A549 treated with AZD9567 at 1 μM for 4 hours (cell line): Measurements from ENCODE around the gene CHODL. TPM values are rescaled to one million over a fixed set of nuclear protein-coding genes. Genes with fewer than 3 reads are reported as not detected.

Experiments
- total RNA-seq: library from RNA; stranded (reverse); fragments of 200-300 nt; extraction: Qiagen RNA extraction; gene quantifications from 5 replicates; pipeline ENCODE4 v1.2.3, GENCODE V29; 2022; ENCODE audit not compliant: insufficient read depth

CHODL gene, protein sequence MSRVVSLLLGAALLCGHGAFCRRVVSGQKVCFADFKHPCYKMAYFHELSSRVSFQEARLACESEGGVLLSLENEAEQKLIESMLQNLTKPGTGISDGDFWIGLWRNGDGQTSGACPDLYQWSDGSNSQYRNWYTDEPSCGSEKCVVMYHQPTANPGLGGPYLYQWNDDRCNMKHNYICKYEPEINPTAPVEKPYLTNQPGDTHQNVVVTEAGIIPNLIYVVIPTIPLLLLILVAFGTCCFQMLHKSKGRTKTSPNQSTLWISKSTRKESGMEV
- total RNA-seq, result 0.03 TPM in 1 of 5 replicates, not detected in the others

DNA sequence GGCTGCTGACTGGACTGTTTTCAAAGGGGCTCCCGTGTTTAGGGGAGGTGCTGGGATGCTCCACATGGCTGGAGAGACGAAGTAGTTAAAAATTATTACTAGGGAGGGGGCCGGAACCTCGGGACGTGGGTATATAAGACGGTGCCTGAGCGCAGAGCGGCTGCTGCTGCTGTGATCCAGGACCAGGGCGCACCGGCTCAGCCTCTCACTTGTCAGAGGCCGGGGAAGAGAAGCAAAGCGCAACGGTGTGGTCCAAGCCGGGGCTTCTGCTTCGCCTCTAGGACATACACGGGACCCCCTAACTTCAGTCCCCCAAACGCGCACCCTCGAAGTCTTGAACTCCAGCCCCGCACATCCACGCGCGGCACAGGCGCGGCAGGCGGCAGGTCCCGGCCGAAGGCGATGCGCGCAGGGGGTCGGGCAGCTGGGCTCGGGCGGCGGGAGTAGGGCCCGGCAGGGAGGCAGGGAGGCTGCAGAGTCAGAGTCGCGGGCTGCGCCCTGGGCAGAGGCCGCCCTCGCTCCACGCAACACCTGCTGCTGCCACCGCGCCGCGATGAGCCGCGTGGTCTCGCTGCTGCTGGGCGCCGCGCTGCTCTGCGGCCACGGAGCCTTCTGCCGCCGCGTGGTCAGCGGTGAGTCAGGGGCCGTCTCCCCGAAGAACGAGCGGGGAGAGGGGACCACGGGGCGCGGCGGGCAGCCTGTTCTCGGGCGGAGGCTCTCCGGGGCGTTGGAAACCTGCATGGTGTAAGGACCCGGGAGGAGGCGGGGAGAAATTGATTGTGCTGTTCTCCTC, at the start of gene CHODL:
Gene CHODL (plus strand): TSS at position 163 of the 793 bp plus-strand sequence. CDS start 391 bp downstream, at position 554.

Other genes with a start within 250 kb of the CHODL start
- gene TMPRSS15, start 159.0 kb downstream of the CHODL start, total RNA-seq, result not detected in 5 replicates